Osteocyte (in vitro differentiated cells): ENCODE measurements around the gene BMPR1A. TPM values are rescaled to one million over a fixed set of nuclear protein-coding genes. Genes with fewer than 3 reads are reported as not detected.

Experiments used
- DNase-seq: peaks from one replicate; pipeline ENCODE4 v3.0.0; 2021; ENCODE audit warnings: mixed read lengths; ENCODE audit not compliant: unreplicated experiment; ENCODE audit errors: extremely low spot score
- H3K27ac Mint-ChIP-seq: one replicate; pipeline ENCODE4 v1.8.0; 2021; ENCODE audit warnings: mild to moderate bottlenecking, mixed read lengths; ENCODE audit not compliant: unreplicated experiment
- H3K27me3 Mint-ChIP-seq: one replicate; pipeline ENCODE4 v1.8.0; 2021; ENCODE audit warnings: mixed read lengths; ENCODE audit not compliant: unreplicated experiment
- H3K36me3 Mint-ChIP-seq: one replicate; pipeline ENCODE4 v1.8.0; 2021; ENCODE audit warnings: mixed read lengths; ENCODE audit not compliant: unreplicated experiment
- H3K4me1 Mint-ChIP-seq: one replicate; pipeline ENCODE4 v1.8.0; 2021; ENCODE audit warnings: mixed read lengths; ENCODE audit not compliant: unreplicated experiment
- H3K4me3 Mint-ChIP-seq: one replicate; pipeline ENCODE4 v1.8.0; 2021; ENCODE audit warnings: mild to moderate bottlenecking, moderate library complexity, mixed read lengths; ENCODE audit not compliant: unreplicated experiment
- H3K9me3 Mint-ChIP-seq: one replicate; pipeline ENCODE4 v1.8.0; 2021; ENCODE audit warnings: mixed read lengths; ENCODE audit not compliant: unreplicated experiment
- total RNA-seq: library from RNA; stranded (reverse); gene quantifications from 2 replicates; pipeline ENCODE4 v1.2.1, GENCODE V29; 2021
- TF ChIP-seq, protein P1 (sequence below): fragments of 200-600 bp; sonication (generic); IDR thresholded peaks from 2 replicates; pipeline ENCODE4 v1.5.0; 2021; ENCODE audit warnings: antibody characterized with exemption, mild to moderate bottlenecking, moderate library complexity

Gene BMPR1A
- total RNA-seq, 1 donor from 2014 or later, result 75.5 TPM

DNA sequence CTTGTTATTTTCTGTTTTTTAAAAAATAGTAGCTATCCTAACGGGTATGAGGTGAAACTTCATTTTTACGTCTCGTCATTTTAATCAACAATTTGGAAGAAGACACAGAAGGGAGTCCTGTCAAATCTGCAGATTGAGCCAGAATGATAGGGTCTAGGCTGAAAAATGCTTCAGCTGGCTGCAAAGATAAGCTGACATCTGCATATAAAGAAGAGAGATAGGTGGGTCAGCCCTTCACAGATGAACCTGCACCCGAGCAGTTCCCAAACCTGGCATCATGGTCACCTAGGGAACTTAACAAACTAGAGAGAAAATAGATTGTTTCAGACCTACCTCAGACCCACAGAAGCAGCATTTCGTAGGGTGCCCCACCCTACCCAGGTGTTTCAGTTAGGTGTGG, 35.2 kb upstream of the BMPR1A start:
- no peak overlapping the region for H3K27ac Mint-ChIP-seq
- no peaks in the 10 kb centered on the region for H3K9me3 Mint-ChIP-seq
- DNase-seq, result no peak
- TF ChIP-seq, protein P1, sequence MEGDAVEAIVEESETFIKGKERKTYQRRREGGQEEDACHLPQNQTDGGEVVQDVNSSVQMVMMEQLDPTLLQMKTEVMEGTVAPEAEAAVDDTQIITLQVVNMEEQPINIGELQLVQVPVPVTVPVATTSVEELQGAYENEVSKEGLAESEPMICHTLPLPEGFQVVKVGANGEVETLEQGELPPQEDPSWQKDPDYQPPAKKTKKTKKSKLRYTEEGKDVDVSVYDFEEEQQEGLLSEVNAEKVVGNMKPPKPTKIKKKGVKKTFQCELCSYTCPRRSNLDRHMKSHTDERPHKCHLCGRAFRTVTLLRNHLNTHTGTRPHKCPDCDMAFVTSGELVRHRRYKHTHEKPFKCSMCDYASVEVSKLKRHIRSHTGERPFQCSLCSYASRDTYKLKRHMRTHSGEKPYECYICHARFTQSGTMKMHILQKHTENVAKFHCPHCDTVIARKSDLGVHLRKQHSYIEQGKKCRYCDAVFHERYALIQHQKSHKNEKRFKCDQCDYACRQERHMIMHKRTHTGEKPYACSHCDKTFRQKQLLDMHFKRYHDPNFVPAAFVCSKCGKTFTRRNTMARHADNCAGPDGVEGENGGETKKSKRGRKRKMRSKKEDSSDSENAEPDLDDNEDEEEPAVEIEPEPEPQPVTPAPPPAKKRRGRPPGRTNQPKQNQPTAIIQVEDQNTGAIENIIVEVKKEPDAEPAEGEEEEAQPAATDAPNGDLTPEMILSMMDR, result no peak
- H3K36me3 Mint-ChIP-seq, result no peaks in the 10 kb centered on the region
- no peak overlapping the region for H3K4me3 Mint-ChIP-seq
- no peaks in the 10 kb centered on the region for H3K4me1 Mint-ChIP-seq
- H3K27me3 Mint-ChIP-seq, result peaks cover 3% of the 10 kb centered on the region

DNA sequence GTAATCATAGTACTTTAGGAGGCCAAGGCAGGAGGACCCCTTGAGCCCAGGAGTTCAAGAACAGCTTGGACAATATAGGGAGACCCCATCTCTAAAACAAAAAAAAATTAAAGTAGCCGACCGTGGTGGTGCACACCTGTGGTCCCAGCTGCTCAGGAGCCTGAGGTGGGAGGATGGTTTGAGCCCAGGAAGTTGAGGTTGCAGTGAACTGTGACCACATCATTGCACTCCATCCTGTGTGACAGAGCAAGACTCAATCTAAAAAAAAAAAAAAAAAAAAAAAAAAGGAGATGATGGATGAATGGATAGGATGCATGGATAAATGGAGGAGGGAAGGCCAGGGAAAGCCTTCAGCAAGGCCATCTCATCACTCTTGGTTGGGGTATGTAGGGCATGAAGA, 33.4 kb upstream of the BMPR1A start:
- peaks cover 3% of the 10 kb centered on the region for H3K27me3 Mint-ChIP-seq

DNA sequence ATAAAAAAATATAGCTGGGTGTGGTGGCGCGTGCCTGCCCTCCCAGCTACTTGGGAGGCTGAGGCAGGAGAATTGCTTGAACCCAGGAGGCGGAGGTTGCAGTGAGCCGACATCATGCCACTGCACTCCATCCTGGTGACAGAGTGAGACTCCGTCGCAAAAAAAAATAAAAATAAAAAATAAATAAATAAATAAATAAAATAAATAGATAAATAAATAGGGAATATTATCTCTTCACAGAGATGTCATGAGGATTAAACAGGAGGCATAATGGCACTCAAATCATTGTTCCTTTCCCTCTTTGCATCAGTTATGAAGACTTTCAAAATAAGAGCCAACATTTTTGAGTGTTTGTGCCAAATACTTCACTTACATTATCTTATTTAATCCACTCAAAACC, 32.0 kb upstream of the BMPR1A start:
- Mint-ChIP-seq H3K4me3 (no peak overlapping the region), H3K9me3 (no peaks in the 10 kb centered on the region), H3K4me1 (no peaks in the 10 kb centered on the region), H3K27ac (no peak overlapping the region), H3K27me3 (peaks cover 3% of the 10 kb centered on the region), H3K36me3 (no peaks in the 10 kb centered on the region)
- TF ChIP-seq, protein P1, result no peak
- DNase-seq, result no peak

More for the DNA sequence above, 33.4 kb upstream of the BMPR1A start:
- Mint-ChIP-seq H3K9me3 (no peaks in the 10 kb centered on the region), H3K4me3 (no peak overlapping the region), H3K27ac (no peak overlapping the region), H3K4me1 (no peaks in the 10 kb centered on the region), H3K36me3 (no peaks in the 10 kb centered on the region)
- TF ChIP-seq, protein P1, result no peak
- DNase-seq, result no peak

DNA sequence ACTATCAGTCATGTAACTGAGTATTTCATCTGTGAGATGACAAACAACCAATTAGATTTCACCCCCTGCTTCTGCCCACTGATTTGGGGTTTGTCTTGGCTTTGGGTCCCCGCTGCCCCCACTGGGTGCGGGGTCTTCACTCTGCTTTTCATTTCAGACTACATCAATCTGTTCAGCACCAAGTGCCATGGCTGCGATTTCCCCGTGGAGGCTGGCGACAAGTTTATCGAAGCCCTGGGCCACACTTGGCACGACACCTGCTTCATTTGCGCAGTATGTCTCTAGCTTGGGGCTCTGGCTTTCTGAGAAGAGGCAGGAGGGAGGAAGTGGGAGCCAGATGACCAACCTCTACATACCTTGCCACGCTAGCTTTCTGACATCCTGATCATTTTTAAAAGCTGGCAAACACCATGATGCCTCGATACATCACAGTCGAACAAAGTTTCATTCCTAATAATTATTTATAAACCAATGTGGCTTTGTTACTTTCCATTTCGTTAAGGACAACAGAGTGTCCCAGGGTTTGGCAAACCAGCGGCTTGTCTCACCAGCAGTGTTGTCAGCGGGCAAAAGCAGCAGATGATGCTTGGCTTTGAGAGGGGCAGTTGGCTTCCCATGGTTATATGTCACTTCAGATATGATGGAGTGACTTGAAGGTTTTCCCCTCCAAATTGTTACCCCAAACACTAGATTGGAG, 30.3 kb upstream of the BMPR1A start:
- Mint-ChIP-seq H3K36me3 (no peaks in the 10 kb centered on the region), H3K4me3 (no peak overlapping the region), H3K27ac (no peak overlapping the region), H3K27me3 (peaks cover 3% of the 10 kb centered on the region), H3K9me3 (no peaks in the 10 kb centered on the region), H3K4me1 (no peaks in the 10 kb centered on the region)
- no peak for DNase-seq
- TF ChIP-seq, protein P1, result no peak

DNA sequence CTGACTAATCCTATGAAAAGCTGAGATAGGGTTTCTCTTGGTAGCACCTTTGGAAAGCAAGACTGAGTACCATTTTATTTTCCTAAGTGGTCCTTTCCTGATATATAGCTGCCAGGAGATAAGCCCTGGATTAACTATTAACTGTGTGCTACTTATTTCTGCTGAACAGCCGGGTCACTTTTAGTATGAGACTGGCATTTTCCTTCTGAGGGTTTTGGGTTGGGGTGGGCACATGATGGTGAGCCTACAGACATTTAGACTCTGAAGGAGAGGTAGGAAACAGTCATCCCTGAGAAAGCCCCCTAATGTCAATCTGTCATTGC, 29.8 kb upstream of the BMPR1A start:
- Mint-ChIP-seq H3K27me3 (peaks cover 3% of the 10 kb centered on the region), H3K36me3 (no peaks in the 10 kb centered on the region), H3K9me3 (no peaks in the 10 kb centered on the region), H3K4me1 (no peaks in the 10 kb centered on the region), H3K4me3 (no peak overlapping the region), H3K27ac (no peak overlapping the region)
- TF ChIP-seq, protein P1, result no peak
- DNase-seq, result no peak
